Smooth muscle cell (in vitro differentiated cells): ENCODE results near the gene SLC6A20. TPM values are rescaled to one million over a fixed set of nuclear protein-coding genes. Genes with fewer than 3 reads are reported as not detected.

Experiments used
- DNase-seq: peaks from one replicate; lab custom pipeline; 2025; ENCODE audit not compliant: unreplicated experiment; lab: John Stamatoyannopoulos, UW
- H2AFZ ChIP-seq: fragments of 200-600 bp; sonication (generic); 2 replicates; pipeline ENCODE4 v1.6.0; 2016; ENCODE audit warnings: antibody characterized with exemption, low read depth, mild to moderate bottlenecking
- H3F3A ChIP-seq: fragments of 200-600 bp; sonication (generic); 2 replicates; pipeline ENCODE4 v1.6.0; 2017; ENCODE audit warnings: antibody characterized with exemption, low read depth
- H3K27ac ChIP-seq: fragments of 200-600 bp; sonication (generic); 2 replicates; pipeline ENCODE4 v1.5.1; 2016; ENCODE audit warnings: low read depth, mild to moderate bottlenecking
- H3K27me3 ChIP-seq: fragments of 200-600 bp; sonication (generic); 2 replicates; pipeline ENCODE4 v1.6.1; 2016; ENCODE audit warnings: low read depth, mild to moderate bottlenecking
- H3K36me3 ChIP-seq: fragments of 200-600 bp; sonication (generic); 2 replicates; pipeline ENCODE4 v1.5.1; 2016; ENCODE audit warnings: low read depth
- H3K4me1 ChIP-seq: fragments of 200-600 bp; sonication (generic); 2 replicates; pipeline ENCODE4 v1.5.1; 2016; ENCODE audit warnings: low read depth
- H3K4me2 ChIP-seq: fragments of 200-600 bp; sonication (generic); 2 replicates; pipeline ENCODE4 v1.6.0; 2016; ENCODE audit warnings: mild to moderate bottlenecking
- H3K4me3 ChIP-seq: fragments of 200-600 bp; sonication (generic); 2 replicates; pipeline ENCODE4 v1.5.1; 2016; ENCODE audit warnings: mild to moderate bottlenecking
- H3K79me2 ChIP-seq: fragments of 200-600 bp; sonication (generic); 2 replicates; pipeline ENCODE4 v1.6.0; 2016; ENCODE audit warnings: low read depth, mild to moderate bottlenecking
- H3K9ac ChIP-seq: fragments of 200-600 bp; sonication (generic); 2 replicates; pipeline ENCODE4 v1.6.0; 2016; ENCODE audit warnings: low read depth
- H3K9me3 ChIP-seq: fragments of 200-600 bp; sonication (generic); replicated peaks from 2 replicates; pipeline ENCODE4 v1.5.1; 2016; ENCODE audit warnings: low read depth
- H4K20me1 ChIP-seq: fragments of 200-600 bp; sonication (generic); 2 replicates; pipeline ENCODE4 v1.6.0; 2016; ENCODE audit warnings: low read depth
- WGBS: methylation state at CpG from one replicate; pipeline ENCODE4 v1.1.7; 2016; ENCODE audit warnings: low lambda C conversion rate; 5-methylcytosine and 5-hydroxymethylcytosine counted together
- polyA plus RNA-seq: library from polyadenylated mRNA; unstranded; fragments of >200 nt; fragmentation: Nextera tagmentation; extraction: Ambion mirVana; gene quantifications from 2 replicates; pipeline ENCODE4 v1.2.1, GENCODE V29; 2016
- total RNA-seq: library from RNA; depleted of rRNA; stranded (reverse); fragments of >200 nt; gene quantifications from 2 replicates; pipeline ENCODE4 v1.2.3, GENCODE V29; 2014
- TF ChIP-seq, protein P1 (sequence below): fragments of 200-600 bp; sonication (generic); IDR thresholded peaks from 2 replicates; pipeline ENCODE4 v1.5.1; 2017; ENCODE audit warnings: borderline replicate concordance, mild to moderate bottlenecking, antibody characterized with exemption; ENCODE audit not compliant: insufficient read depth, poor library complexity, severe bottlenecking

SLC6A20 gene
- total and polyA plus RNA-seq, 2 experiments from 2014 or later, result 0.10 to 0.49 TPM

DNA sequence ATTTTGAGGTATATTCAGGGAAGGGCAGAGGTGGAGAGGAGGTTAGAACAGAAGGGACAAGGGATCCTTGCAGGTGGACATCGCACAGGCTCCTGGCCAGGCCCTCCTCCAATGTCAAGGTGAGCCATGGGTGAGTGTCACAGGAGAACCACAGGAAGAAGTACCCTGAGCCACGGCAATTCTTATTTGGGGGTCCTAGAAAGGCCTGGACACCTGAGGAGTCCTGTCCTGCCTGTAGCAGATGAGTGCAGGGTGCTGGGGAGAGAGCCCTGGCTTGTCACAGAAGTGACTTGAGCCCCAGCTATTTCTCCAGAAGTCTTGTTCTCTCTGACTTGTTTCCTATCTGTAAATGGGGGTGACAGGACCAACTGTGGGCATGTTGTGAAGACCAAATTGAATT is 4.3 kb downstream of the SLC6A20 start:
- Histone ChIP-seq H3K79me2 (no peaks in the 10 kb centered on the region), H3K36me3 (no peaks in the 10 kb centered on the region), H3K4me2 (no peak overlapping the region), H3K9ac (no peak overlapping the region), H2AFZ (no peak overlapping the region), H3K4me3 (no peak overlapping the region), H4K20me1 (no peaks in the 10 kb centered on the region), H3K9me3 (no peaks in the 10 kb centered on the region), H3K4me1 (no peaks in the 10 kb centered on the region), H3F3A (no peaks in the 10 kb centered on the region), H3K27ac (no peak overlapping the region), H3K27me3 (peaks cover 42% of the 10 kb centered on the region)
- 96% methylated on average over 2 of the region's 2 CpGs for WGBS
- DNase-seq, result no peak
- TF ChIP-seq, protein P1, sequence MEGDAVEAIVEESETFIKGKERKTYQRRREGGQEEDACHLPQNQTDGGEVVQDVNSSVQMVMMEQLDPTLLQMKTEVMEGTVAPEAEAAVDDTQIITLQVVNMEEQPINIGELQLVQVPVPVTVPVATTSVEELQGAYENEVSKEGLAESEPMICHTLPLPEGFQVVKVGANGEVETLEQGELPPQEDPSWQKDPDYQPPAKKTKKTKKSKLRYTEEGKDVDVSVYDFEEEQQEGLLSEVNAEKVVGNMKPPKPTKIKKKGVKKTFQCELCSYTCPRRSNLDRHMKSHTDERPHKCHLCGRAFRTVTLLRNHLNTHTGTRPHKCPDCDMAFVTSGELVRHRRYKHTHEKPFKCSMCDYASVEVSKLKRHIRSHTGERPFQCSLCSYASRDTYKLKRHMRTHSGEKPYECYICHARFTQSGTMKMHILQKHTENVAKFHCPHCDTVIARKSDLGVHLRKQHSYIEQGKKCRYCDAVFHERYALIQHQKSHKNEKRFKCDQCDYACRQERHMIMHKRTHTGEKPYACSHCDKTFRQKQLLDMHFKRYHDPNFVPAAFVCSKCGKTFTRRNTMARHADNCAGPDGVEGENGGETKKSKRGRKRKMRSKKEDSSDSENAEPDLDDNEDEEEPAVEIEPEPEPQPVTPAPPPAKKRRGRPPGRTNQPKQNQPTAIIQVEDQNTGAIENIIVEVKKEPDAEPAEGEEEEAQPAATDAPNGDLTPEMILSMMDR, result no peak

DNA sequence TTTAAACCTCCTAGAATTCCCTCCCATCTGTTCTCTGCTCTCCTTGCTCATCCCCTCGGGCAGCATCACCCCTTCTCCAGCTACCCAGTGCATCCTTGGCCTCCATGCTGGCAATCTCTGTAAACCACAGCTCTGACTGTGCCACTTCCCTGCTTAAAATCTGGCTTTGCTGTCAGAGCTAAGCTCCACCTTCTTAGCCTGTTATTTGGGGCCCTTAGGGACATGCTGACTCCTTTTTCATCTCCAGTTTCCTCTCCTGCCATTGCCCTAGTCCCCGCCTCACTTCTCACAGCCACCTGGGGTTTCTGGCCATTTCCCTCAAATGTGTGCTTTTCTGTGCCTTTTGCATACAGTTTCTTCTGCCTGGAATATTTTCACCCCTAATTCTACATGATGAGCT is 5.7 kb downstream of the SLC6A20 start:
- H3K4me3 ChIP-seq, result no peak overlapping the region
- no peaks in the 10 kb centered on the region for H4K20me1 ChIP-seq
- 83% methylated on average over 2 of the region's 2 CpGs for WGBS
- no peaks in the 10 kb centered on the region for H3K9me3 ChIP-seq
- H3K9ac ChIP-seq, result no peak overlapping the region
- H2AFZ ChIP-seq, result no peak overlapping the region
- H3F3A ChIP-seq, result no peaks in the 10 kb centered on the region
- TF ChIP-seq, protein P1, result no peak
- no peaks in the 10 kb centered on the region for H3K36me3 ChIP-seq
- H3K27me3 ChIP-seq, result peaks cover 30% of the 10 kb centered on the region
- DNase-seq, result no peak
- no peaks in the 10 kb centered on the region for H3K79me2 ChIP-seq
- no peaks in the 10 kb centered on the region for H3K4me1 ChIP-seq
- no peak overlapping the region for H3K4me2 ChIP-seq
- H3K27ac ChIP-seq, result no peak overlapping the region

DNA sequence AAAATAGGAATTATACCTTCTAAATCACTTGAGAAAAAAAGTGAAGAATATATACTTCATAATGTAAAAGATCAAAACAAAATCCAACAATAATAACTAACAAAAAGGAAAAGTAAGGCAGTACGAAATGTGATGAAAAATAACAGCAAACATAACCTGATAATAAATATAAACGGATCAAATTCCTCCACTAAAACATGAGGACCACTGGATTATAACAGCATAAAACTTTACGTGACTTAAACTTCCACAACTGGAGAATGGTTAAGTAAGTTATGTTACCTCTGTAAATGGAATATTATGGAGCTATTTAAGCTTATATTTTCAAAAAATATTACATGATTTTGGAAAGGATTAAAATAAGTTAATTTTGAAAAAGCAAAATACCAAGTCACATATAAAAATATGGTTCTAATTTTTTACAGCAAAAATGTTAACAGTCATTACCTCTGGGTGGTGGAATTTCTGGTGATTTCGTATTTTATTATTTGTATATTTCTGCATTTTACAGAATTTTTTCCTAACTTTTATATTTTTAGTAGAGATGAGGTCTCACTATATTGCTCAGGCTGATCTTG is 7.0 kb downstream of the SLC6A20 start:
- TF ChIP-seq, protein P1, result no peak
- H3K4me1 ChIP-seq, result no peaks in the 10 kb centered on the region
- no peak overlapping the region for H3K9ac ChIP-seq
- no peaks in the 10 kb centered on the region for H3K36me3 ChIP-seq
- no peaks in the 10 kb centered on the region for H3K9me3 ChIP-seq
- no peaks in the 10 kb centered on the region for H3K79me2 ChIP-seq
- H2AFZ ChIP-seq, result no peak overlapping the region
- no peaks in the 10 kb centered on the region for H4K20me1 ChIP-seq
- 89% methylated on average over 4 of the region's 4 CpGs for WGBS
- no peak for DNase-seq
- peaks cover 17% of the 10 kb centered on the region for H3K27me3 ChIP-seq
- H3F3A ChIP-seq, result no peaks in the 10 kb centered on the region
- no peak overlapping the region for H3K4me3 ChIP-seq
- H3K27ac ChIP-seq, result no peak overlapping the region
- no peak overlapping the region for H3K4me2 ChIP-seq

DNA sequence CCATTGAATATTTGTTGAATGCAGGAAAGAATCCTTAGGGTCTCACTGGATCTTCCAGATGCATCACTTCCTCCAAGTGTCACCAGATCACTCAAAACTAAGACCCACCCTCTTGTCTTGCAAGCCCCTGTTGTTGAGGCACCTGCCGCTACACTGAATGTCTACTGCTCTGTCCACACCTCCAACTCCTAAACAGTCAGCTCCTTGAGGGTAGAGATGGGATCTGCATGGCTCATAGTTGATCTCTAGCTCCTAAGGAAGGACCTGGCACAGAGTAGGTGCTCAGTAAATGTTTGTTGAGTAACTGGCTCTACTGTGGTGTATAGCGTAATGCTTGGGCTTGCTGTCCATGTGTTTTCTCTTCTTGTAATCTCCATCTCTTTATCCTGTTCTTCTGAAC is 8.8 kb downstream of the SLC6A20 start:
- 100% methylated on average over 2 of the region's 2 CpGs for WGBS
- Histone ChIP-seq H3K27me3 (peaks cover 10% of the 10 kb centered on the region), H3K79me2 (no peaks in the 10 kb centered on the region), H2AFZ (no peak overlapping the region), H3F3A (no peaks in the 10 kb centered on the region), H3K27ac (no peak overlapping the region), H3K4me2 (no peak overlapping the region), H4K20me1 (no peaks in the 10 kb centered on the region), H3K4me3 (no peak overlapping the region), H3K4me1 (no peaks in the 10 kb centered on the region), H3K9me3 (no peaks in the 10 kb centered on the region), H3K36me3 (no peaks in the 10 kb centered on the region), H3K9ac (no peak overlapping the region)
- no peak for DNase-seq
- TF ChIP-seq, protein P1, result no peak
